GM12872 (cell line): ENCODE measurements around the gene ATP2A3.

Experiments
- TF ChIP-seq, protein P1 (sequence below): IDR thresholded peaks from 3 replicates; pipeline ENCODE4 v1.5.1; 2011; ENCODE audit warnings: low read depth, mild to moderate bottlenecking, low read length, moderate library complexity; ENCODE audit not compliant: insufficient read depth

ATP2A3 gene

DNA sequence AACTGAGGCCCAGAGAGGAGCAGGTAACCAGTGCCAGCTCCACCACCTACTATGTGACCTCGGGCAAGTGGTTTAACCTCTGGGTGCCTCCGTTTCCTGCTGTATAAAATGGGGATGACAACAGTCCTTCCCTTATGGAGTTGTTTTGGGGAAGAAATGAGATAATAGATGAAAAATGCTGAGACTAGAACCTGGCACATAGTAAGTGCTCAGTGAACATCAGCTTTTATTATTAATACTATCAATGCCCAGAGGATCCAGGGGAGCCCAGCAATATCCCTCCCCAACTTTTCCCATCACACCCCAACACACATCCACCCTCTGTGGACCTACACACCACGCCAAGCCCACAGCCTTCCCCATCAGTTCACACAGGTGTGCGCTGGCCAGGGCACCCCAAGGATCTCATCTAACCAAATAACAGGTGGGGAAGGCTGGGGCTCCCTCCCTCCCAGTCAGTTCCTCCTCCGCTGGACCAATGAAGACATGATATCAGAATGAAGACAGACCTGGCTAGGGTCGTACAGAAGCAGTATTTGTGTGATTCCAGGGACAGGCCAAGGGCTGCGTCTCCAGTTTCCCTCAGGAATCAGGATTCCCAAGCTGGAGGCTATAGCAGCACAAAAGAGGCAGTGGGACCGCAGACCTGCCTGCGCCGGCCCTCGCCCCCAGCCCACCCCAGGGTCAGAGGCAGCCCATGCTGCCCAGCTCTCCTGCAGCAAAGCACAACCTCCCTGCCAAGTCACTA lies 1.8 kb downstream of the ATP2A3 start:
- TF ChIP-seq, protein P1, sequence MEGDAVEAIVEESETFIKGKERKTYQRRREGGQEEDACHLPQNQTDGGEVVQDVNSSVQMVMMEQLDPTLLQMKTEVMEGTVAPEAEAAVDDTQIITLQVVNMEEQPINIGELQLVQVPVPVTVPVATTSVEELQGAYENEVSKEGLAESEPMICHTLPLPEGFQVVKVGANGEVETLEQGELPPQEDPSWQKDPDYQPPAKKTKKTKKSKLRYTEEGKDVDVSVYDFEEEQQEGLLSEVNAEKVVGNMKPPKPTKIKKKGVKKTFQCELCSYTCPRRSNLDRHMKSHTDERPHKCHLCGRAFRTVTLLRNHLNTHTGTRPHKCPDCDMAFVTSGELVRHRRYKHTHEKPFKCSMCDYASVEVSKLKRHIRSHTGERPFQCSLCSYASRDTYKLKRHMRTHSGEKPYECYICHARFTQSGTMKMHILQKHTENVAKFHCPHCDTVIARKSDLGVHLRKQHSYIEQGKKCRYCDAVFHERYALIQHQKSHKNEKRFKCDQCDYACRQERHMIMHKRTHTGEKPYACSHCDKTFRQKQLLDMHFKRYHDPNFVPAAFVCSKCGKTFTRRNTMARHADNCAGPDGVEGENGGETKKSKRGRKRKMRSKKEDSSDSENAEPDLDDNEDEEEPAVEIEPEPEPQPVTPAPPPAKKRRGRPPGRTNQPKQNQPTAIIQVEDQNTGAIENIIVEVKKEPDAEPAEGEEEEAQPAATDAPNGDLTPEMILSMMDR = no peak

DNA sequence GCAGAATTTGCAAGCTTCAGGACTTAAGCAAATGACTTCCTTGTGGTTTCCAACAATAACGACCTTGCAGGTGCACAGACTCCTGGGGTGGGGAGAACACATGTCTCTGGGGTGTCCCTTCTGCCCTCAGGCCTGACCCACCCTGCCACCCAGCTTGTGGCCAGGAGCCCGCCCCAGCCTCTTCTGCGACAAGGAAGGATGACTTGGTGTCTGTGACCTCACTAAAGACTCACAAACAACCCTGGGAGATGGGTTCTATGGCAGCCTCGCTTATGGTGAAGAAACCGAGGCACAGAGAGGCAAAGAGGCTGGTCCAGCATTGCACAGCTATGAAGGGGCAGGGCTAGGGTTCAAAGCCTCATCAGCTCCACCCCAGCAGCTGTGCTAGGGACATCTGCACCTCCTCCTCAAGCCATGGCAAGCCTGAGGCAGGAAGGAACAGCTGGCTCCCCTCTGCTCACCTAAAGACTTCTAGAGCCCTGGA lies 2.6 kb downstream of the ATP2A3 start:
- TF ChIP-seq, protein P1 = no peak

DNA sequence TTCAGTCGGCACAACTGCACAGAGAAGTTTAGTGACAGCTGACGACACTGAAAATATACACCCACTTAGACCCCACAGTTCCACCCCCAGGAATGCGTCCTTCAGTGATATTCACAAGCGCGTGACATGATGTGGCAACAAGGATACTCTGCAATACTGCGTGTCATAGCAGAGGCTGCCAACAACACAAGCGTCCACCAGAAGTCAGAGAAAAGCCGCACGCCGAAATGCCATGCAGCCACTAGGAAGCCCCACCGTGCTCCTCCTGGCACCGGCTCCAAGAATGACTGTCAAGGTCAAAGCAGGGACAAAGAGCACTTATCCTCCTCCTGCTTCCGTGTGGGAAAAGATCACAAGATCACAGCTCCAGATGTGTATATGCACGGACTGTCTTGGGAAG lies 3.5 kb downstream of the ATP2A3 start:
- TF ChIP-seq, protein P1 = no peak

DNA sequence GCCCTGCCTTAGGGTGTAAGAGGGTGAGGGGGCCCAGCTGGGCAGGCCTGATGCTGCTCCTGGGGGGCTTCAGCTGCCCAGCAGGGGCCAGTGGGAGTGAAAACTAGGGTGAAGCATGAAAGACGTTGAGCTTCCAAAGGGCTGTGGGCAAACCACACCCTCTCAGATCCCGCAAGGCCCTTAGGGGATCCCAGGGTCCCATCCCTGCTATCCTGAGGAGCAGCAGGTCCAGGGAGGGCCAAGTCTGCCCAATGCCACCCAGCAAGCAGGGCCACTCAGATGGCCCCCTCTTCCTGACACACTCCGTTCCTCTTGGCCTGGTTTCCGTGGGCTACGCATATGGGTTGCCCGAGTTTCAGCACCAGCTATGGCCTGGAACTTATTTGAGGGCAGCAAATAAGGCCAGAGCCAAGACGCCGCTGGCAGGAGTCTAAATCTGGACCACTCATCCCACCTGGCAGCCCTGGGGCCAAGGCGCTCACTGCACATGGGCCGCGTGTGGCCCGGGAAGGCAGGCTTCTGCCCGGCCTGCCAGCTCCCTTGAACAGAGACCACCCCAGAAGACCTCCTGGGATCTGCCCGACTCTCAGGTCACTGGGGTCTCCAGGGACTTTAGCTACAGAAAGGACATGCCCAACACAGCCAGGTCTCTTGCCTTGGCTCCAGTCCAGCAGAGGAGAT lies 4.2 kb downstream of the ATP2A3 start:
- TF ChIP-seq, protein P1 = no peak

DNA sequence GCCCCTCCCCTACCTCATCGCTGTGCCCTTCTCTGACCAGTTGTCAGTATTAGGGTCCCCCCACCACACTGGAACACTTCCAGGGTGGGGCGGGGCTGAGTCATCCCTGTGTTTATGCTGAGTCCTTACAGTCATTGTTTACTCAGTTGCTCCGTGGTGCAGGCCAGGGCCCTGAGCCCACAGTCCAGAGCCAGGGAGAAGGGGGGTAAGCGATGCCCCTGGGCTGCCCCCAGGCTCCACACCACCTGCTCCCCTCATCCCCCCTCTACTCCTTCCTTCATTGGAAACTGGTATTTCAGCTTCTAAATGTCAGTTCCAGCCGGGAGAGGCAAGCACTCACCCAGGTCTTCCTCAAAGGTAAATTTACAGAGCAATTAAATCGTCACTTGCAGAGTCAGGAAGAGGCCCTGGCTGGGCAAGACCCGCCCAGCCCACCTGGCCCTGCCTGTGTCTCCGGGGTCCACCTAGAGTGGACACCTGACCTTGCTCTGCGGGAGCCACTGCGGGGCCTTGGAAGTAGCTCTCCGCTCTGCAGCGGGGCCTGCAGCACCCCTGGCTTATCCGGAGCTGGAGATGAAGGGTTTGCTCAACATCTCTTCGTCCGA lies 4.8 kb downstream of the ATP2A3 start:
- TF ChIP-seq, protein P1 = no peak

DNA sequence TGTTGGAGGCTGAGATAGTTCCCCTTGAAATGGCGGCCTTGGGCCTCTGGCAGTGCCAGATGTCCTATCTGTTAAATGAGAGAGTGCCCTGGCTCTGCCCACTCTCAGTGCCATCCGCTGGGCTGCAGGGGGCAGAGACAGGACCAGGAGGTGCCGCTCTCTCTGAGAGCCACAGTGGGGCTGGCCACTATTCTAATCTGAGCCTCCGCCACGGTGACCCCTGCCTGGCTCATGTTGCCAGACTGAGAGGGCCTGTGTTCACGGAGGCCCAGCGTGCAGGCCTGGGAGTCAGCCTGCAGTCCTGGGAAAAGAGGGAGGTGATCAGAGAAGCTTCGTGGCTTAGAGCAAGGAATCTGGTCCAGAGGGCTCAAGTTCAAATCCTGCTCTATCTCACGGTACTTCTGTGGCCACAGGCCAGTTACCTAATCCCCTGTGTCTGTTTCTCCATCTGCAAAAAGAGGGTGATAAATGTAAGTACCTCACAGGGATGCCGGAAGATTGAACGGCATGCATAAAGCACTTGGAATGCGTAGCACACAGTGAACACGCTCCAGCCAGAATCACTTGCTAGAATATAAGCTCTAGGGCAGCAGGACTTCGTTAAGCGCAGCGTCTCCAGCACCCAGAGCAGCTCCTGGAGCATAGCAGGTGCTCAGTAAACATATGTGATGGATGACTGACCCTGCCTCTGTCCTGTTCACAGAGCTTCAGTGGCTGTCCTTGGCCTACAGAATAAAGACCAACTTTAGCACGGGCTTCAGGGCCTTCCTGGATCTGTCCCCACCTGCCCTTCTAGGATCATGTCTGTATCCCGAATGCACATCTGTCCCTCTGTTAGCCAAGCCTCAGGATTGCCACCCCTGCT lies 6.3 kb downstream of the ATP2A3 start:
- TF ChIP-seq, protein P1 = no peak
